ENCODE data around the gene ZNF579. TPM values are rescaled to one million over a fixed set of nuclear protein-coding genes. Genes with fewer than 3 reads are reported as not detected.

The ZNF579 gene, protein sequence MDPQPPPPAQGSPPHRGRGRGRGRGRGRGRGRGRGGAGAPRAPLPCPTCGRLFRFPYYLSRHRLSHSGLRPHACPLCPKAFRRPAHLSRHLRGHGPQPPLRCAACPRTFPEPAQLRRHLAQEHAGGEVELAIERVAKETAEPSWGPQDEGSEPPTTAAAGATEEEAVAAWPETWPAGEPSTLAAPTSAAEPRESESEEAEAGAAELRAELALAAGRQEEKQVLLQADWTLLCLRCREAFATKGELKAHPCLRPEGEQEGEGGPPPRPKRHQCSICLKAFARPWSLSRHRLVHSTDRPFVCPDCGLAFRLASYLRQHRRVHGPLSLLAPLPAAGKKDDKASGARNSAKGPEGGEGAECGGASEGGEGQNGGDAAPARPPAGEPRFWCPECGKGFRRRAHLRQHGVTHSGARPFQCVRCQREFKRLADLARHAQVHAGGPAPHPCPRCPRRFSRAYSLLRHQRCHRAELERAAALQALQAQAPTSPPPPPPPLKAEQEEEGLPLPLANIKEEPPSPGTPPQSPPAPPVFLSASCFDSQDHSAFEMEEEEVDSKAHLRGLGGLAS
- total RNA-seq: 4.2 TPM

DNA sequence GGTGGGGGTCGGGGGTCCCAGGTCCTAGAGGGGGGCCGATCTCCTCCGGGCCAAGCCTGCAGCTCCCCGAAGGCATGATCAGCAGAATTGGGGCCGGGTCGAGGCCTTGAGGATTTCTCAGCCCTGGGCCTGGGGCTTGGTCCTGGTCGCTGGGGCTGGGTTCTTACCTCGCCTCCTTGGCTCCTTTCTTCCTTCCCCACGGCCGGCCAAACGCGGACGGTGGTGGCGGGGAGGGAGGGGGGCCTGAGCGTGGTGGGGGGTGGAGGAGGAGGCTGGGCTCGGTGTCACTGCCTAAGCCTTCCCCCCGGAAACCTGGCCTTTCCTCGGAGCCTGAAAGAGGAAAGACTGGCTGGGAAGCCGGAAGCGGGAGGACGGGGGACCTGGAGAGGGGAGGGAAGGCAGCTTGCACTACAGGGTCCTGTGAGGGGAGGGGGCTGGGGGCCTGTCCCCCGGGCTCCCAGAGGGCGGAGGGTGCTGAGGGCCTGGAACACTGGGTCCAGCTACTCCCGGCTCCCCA, at the start of gene ZNF579:
TSS of gene ZNF579 (minus strand) at position 221 of the 517 bp plus-strand sequence. CDS start 1,209 bp downstream, outside the sequence.
- DNase-seq: peak; percentile 90

DNA sequence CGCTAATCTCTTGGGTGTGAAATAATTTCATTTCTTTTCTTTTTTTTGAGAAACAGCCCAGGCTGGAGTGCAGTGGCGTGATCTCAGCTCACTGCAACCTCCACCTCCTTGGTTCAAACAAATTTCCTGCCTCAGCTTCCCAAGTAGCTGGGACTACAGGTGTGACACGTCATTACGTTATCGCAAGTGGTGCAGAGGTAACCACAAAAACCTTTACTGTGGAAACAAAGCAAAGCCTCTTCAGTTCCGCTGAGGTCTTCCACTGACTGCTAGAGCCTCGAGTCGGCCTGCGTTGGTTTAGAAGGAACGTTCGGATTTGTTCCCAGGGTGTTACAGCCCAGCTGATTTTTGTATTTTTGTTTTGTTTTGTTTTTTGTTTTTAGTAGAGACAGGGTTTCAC, 45.7 kb upstream of the ZNF579 start:
- no peak for DNase-seq

GRCh38 chr19:55625004-55625326, 44.3 kb upstream of the ZNF579 start:
- DNase-seq: no peak

- DNase-seq: peak; percentile 91
Observed at GRCh38 chr19:55624109-55625003, 43.7 kb upstream of the ZNF579 start, which contains the start of gene ZNF784. TSS of gene ZNF784 (minus strand) at chr19:55624566. CDS start at chr19:55624561, 5 bp downstream.

- no peak for DNase-seq
Observed at GRCh38 chr19:55623561-55623960, 42.9 kb upstream of the ZNF579 start.

- DNase-seq: no peak
Observed at GRCh38 chr19:55623130-55623529, 42.5 kb upstream of the ZNF579 start.

DNA sequence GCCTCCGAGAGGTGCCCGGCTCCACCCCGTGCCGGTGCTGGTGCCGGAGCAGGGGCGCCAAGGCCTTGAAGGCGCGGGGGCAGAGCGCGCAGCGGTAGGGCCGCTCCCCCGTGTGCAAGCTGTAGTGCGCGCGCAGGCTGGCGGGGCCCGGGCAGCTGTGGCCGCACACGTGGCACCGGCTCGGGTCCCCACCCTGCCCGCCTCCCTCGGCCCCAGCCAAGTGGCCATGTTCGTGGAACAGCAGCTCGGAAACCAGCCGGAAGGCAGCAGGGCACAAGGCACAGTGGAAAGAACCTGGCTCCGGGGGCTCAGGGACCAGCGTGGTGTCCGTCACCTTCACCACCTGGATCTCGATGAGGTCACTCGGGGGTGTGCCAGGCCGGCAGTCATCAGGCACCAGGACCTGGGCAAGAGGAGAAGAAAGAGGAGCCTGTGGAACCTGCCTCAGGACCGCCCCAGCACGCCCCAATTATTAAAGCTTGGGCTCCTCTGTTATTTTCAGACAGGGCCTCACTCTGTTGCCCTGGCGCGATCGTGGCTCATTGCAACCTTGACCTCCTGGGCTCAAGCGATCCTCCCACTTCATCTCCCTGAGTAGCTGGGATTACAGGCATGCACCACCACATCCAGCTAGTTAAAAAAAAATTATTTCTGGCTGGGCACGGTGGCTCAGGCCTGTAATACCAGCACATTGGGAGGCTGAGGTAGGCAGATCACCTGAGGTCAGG, 41.8 kb upstream of the ZNF579 start:
- DNase-seq: no peak

GRCh38 chr19:55621673-55622231, 41.1 kb upstream of the ZNF579 start:
- DNase-seq: no peak

- no peak for DNase-seq
Observed at GRCh38 chr19:55621205-55621672, 40.6 kb upstream of the ZNF579 start.

GRCh38 chr19:55620410-55621204, 40.0 kb upstream of the ZNF579 start:
- DNase-seq: no peak

DNA sequence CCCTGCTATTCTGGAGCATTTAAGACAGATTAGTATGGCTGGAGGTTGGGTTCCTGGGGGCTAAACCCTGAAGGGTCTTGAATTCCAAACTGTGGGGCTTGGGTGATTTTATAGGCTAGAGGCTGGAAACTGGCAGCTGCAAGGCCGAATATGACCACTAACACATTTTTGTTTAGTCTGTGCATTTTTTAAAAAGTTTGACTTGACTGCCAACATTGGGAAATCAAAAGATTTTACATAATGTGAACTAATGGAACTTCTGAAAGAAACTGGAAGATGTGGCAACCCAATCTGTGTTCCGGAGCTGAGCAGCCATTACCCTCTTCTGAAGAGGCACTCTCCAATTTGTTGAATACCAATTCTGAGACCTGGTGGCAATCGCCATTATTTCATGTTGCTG, 38.6 kb upstream of the ZNF579 start:
- DNase-seq: no peak

- no peak for DNase-seq
Observed at GRCh38 chr19:55618426-55618825, 37.8 kb upstream of the ZNF579 start.

- DNase-seq: no peak
Observed at GRCh38 chr19:55617426-55617825, 36.8 kb upstream of the ZNF579 start.

DNA sequence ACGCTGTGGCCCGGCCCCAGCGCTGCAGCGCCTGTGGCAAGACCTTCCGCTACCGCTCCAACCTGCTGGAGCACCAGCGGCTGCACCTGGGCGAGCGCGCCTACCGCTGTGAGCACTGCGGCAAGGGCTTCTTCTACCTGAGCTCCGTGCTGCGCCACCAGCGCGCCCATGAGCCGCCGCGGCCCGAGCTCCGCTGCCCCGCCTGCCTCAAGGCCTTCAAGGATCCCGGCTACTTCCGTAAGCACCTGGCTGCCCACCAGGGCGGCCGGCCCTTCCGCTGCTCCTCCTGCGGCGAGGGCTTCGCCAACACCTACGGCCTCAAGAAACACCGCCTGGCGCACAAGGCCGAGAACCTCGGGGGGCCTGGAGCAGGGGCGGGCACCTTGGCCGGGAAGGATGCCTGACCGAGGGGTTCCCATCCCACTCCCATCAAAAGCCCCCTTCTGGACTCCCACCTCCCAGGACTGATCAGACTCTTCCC, 35.8 kb upstream of the ZNF579 start:
- DNase-seq: no peak

GRCh38 chr19:55615543-55616394, 35.1 kb upstream of the ZNF579 start:
- no peak for DNase-seq

- no peak for DNase-seq
Observed at GRCh38 chr19:55614711-55615542, 34.3 kb upstream of the ZNF579 start.

DNA sequence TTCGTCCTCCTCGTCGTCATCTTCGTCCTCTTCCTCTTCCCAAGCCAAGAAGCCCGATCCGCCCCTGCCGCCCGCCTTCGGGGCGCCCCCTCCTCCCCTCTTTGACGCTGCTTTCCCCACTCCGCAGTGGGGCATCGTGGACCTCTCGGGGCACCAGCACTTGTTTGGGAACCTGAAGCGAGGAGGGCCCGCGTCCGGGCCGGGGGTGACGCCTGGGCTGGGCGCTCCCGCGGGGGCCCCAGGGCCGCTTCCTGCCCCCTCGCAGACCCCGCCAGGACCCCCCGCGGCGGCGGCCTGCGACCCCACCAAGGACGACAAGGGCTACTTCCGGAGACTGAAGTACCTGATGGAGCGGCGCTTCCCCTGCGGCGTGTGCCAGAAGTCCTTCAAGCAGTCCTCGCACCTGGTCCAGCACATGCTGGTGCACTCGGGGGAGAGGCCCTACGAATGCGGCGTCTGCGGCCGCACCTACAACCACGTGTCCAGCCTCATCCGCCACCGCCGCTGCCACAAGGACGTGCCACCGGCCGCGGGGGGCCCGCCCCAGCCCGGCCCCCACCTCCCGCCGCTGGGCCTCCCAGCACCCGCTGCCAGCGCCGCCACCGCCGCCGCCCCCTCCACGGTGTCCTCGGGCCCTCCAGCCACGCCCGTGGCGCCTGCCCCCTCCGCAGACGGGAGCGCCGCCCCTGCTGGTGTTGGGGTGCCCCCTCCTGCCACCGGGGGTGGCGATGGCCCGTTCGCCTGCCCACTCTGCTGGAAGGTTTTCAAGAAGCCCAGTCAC, 33.5 kb upstream of the ZNF579 start:
- no peak for DNase-seq

DNA sequence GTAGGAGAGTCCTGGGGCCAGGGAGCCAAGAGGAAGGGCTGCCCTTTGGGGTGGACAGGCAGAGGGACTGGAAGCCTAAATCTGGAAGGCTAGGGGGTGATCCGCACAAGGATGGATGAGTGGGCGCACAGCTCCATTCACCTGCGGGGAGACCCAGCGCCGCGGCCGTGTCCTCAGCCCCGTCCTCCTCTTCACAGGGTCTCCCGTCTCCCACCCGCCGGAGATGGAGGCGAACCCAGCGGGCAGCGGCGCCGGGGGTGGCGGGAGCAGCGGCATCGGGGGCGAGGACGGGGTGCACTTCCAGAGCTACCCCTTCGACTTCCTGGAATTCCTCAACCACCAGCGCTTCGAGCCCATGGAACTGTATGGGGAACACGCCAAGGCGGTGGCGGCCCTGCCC, 32.7 kb upstream of the ZNF579 start:
- no peak for DNase-seq
